CD14-positive monocyte (primary cell): ENCODE measurements around the gene FIGNL2. TPM values are rescaled to one million over a fixed set of nuclear protein-coding genes. Genes with fewer than 3 reads are reported as not detected.

Experiments
- DNase-seq, 3 donors: peaks; one replicate each; pipeline ENCODE4 v3.0.0-alpha.2; 2011 to 2022
- H2AFZ ChIP-seq: 2 replicates; pipeline ENCODE4 v1.6.0; 2012; ENCODE audit warnings: mild to moderate bottlenecking, low read depth, low read length, inconsistent platforms; ENCODE audit not compliant: insufficient read depth, poor library complexity, severe bottlenecking
- H3K27ac ChIP-seq, 2 donors: 1 replicate in 1 of 2; 2 replicates in 1 of 2; pipeline ENCODE4 v1.5.1; 2012 to 2013; ENCODE audit warnings: low read length in 2 of 2, control low read depth in 1 of 2, inconsistent platforms in 1 of 2, low read depth in 1 of 2, mild to moderate bottlenecking in 1 of 2
- H3K27me3 ChIP-seq, 2 donors: one replicate each; pipeline versions ENCODE4 v1.6.0 to v1.6.1; 2011 to 2013; ENCODE audit warnings: low read length in 2 of 2; ENCODE audit not compliant: control insufficient read depth in 2 of 2, insufficient read depth in 2 of 2
- H3K36me3 ChIP-seq, 2 donors: replicated peaks in 1 of 2; 1 replicate in 1 of 2; 2 replicates in 1 of 2; pipeline versions ENCODE4 v1.5.1 to v1.6.1; 2012 to 2013; ENCODE audit warnings: low read length in 2 of 2, control low read depth in 1 of 2, inconsistent platforms in 1 of 2, mild to moderate bottlenecking in 1 of 2; ENCODE audit not compliant: insufficient read depth in 2 of 2, control insufficient read depth in 1 of 2
- H3K4me1 ChIP-seq, 2 donors: 1 replicate in 1 of 2; 2 replicates in 1 of 2; pipeline versions ENCODE4 v1.5.1 to v1.6.1; 2012 to 2013; ENCODE audit warnings: low read length in 2 of 2, control low read depth in 1 of 2, inconsistent platforms in 1 of 2, mild to moderate bottlenecking in 1 of 2, moderate library complexity in 1 of 2; ENCODE audit not compliant: insufficient read depth in 2 of 2, control insufficient read depth in 1 of 2
- H3K4me2 ChIP-seq: replicated peaks from 2 replicates; pipeline ENCODE3; 2012; ENCODE audit warnings: low read length, moderate library complexity, mild to moderate bottlenecking; ENCODE audit not compliant: poor library complexity, severe bottlenecking; ENCODE audit errors: extremely low read depth
- H3K4me3 ChIP-seq, 3 experiments: fragments of 200-600 bp in 1 of 3; sonication (generic) in 1 of 3; replicated peaks in 1 of 3; 1 replicate in 2 of 3; 2 replicates in 1 of 3; pipeline ENCODE4 v1.5.1; 2011 to 2013; ENCODE audit warnings: low read length in 3 of 3, mild to moderate bottlenecking in 3 of 3, control low read depth in 2 of 3, low read depth in 2 of 3, inconsistent platforms in 1 of 3, moderate library complexity in 1 of 3
- H3K79me2 ChIP-seq: 2 replicates; pipeline ENCODE4 v1.6.0; 2012; ENCODE audit warnings: mild to moderate bottlenecking, control low read depth, inconsistent platforms, low read length, moderate library complexity; ENCODE audit not compliant: insufficient read depth
- H3K9ac ChIP-seq: 2 replicates; pipeline ENCODE4 v1.6.0; 2017; ENCODE audit warnings: low read length, mild to moderate bottlenecking; ENCODE audit not compliant: insufficient read depth, poor library complexity, severe bottlenecking
- H3K9me3 ChIP-seq, 2 donors: replicated peaks in 1 of 2; 1 replicate in 1 of 2; 2 replicates in 1 of 2; pipeline versions ENCODE4 v1.5.1 to v1.6.1; 2012 to 2013; ENCODE audit warnings: low read length in 2 of 2, control low read depth in 1 of 2; ENCODE audit not compliant: control insufficient read depth in 1 of 2, insufficient read depth in 1 of 2
- H4K20me1 ChIP-seq: 2 replicates; pipeline ENCODE4 v1.6.0; 2012; ENCODE audit warnings: mild to moderate bottlenecking, low read length, control low read depth, moderate library complexity; ENCODE audit not compliant: insufficient read depth
- H3K27ac Mint-ChIP-seq, 7 donors: one replicate each; pipeline ENCODE4 v1.8.0; 2020; ENCODE audit warnings: mild to moderate bottlenecking in 7 of 7, mixed read lengths in 7 of 7, moderate library complexity in 6 of 7, inconsistent platforms in 2 of 7
- H3K27me3 Mint-ChIP-seq, 3 donors: one replicate each; pipeline ENCODE4 v1.8.0; 2021 to 2022; ENCODE audit warnings: low read depth in 3 of 3, mild to moderate bottlenecking in 3 of 3, mixed read lengths in 3 of 3, moderate library complexity in 3 of 3, inconsistent platforms in 1 of 3
- H3K36me3 Mint-ChIP-seq, 2 donors: one replicate each; pipeline ENCODE4 v1.8.0; 2020; ENCODE audit warnings: mixed read lengths in 2 of 2, inconsistent platforms in 1 of 2, mild to moderate bottlenecking in 1 of 2
- H3K4me1 Mint-ChIP-seq: one replicate; pipeline ENCODE4 v1.8.0; 2020; ENCODE audit warnings: mild to moderate bottlenecking, mixed read lengths
- H3K4me3 Mint-ChIP-seq, 2 donors: one replicate each; pipeline ENCODE4 v1.8.0; 2020; ENCODE audit warnings: mild to moderate bottlenecking in 2 of 2, mixed read lengths in 2 of 2, moderate library complexity in 1 of 2
- H3K9me3 Mint-ChIP-seq, 7 donors: one replicate each; pipeline ENCODE4 v1.8.0; 2020 to 2022; ENCODE audit warnings: mixed read lengths in 7 of 7, mild to moderate bottlenecking in 6 of 7, moderate library complexity in 6 of 7, inconsistent platforms in 2 of 7
- CTCF ChIP-seq: fragments of 200-600 bp; IDR thresholded peaks from one replicate; pipeline ENCODE4 v1.8.0; 2022; ENCODE audit warnings: antibody characterized with exemption, mild to moderate bottlenecking
- WGBS: methylation state at CpG from one replicate; pipeline ENCODE4 v1.1.5; 2013; ENCODE audit warnings: missing lambda C conversion rate; ENCODE audit not compliant: insufficient coverage; 5-methylcytosine and 5-hydroxymethylcytosine counted together
- intact Hi-C, 2 donors: fragments of 100-400 bp; cut with micrococcal nuclease; formaldehyde crosslinking; loops; one replicate each; pipeline versions ENCODE4 v1.15.0 to v1.15.1; 2023
- polyA plus RNA-seq, 3 donors: library from polyadenylated mRNA; depleted of rRNA in 1 of 3; unstranded in 2 of 3; stranded (reverse) in 1 of 3; fragments of 300-500 nt in 2 of 3; fragments of >200 nt in 1 of 3; fragmentation: Illumina TruSeq in 2 of 3; gene quantifications; 1 replicate in 2 of 3; 2 replicates in 1 of 3; pipeline ENCODE4 v1.2.3, GENCODE V29; 2012 to 2021

Gene FIGNL2
- polyA plus RNA-seq, 3 donors = 0.06 to 0.52 TPM; not detected in 1

- no peak overlapping the region for H3K27ac ChIP-seq
- no peak overlapping the region for H2AFZ ChIP-seq
- Mint-ChIP-seq H3K27ac (no peak overlapping the region), H3K36me3 (peaks cover 19% of the 10 kb centered on the region in 2 donors), H3K4me3 (peak overlapping the region in 1 of 2 donors; percentile 87), H3K9me3 (peaks cover 0 to 10% (median 2%) of the 10 kb centered on the region in 7 donors), H3K27me3 (peaks cover 40 to 51% (median 47%) of the 10 kb centered on the region in 3 donors), H3K4me1 (peaks cover 67% of the 10 kb centered on the region)
- no peak overlapping the region for H3K4me3 ChIP-seq
- H3K27me3 ChIP-seq = peaks cover 3 to 42% of the 10 kb centered on the region in 2 donors
- intact Hi-C loops = no loop called here
- H3K36me3 ChIP-seq = no peaks in the 10 kb centered on the region
- no peak for TF ChIP-seq CTCF
- H4K20me1 ChIP-seq = no peaks in the 10 kb centered on the region
- 95% methylated on average over 10 of the region's 12 CpGs for WGBS
- H3K9me3 ChIP-seq = no peaks in the 10 kb centered on the region
- peaks cover 64 to 79% of the 10 kb centered on the region in 2 donors for H3K4me1 ChIP-seq
- H3K9ac ChIP-seq = no peak overlapping the region
- no peaks in the 10 kb centered on the region for H3K79me2 ChIP-seq
- DNase-seq = no peak
- H3K4me2 ChIP-seq = no peak overlapping the region
These were observed 19.4 kb upstream of the FIGNL2 start for GRCh38 chr12:51867796-51868428.

GRCh38 chr12:51867371-51867770, 18.9 kb upstream of the FIGNL2 start:
- no peak for TF ChIP-seq CTCF
- Histone ChIP-seq H3K27me3 (peaks cover 3 to 46% of the 10 kb centered on the region in 2 donors), H3K9me3 (no peaks in the 10 kb centered on the region), H4K20me1 (no peaks in the 10 kb centered on the region), H3K27ac (no peak overlapping the region), H3K9ac (no peak overlapping the region), H2AFZ (no peak overlapping the region), H3K79me2 (no peaks in the 10 kb centered on the region), H3K36me3 (no peaks in the 10 kb centered on the region), H3K4me1 (peaks cover 63 to 77% of the 10 kb centered on the region in 2 donors), H3K4me2 (no peak overlapping the region), H3K4me3 (no peak overlapping the region)
- Mint-ChIP-seq H3K9me3 (peaks cover 0 to 10% (median 2%) of the 10 kb centered on the region in 7 donors), H3K27ac (peak overlapping the region in 1 of 7 donors; percentile 10), H3K4me3 (peak overlapping the region in 1 of 2 donors; percentile 87), H3K36me3 (peaks cover 19 to 20% of the 10 kb centered on the region in 2 donors), H3K27me3 (peaks cover 43 to 56% (median 51%) of the 10 kb centered on the region in 3 donors), H3K4me1 (peaks cover 63% of the 10 kb centered on the region)
- DNase-seq = no peak
- intact Hi-C loops = no loop called here
